Esophagus muscularis mucosa (tissue), 4 donors: ENCODE measurements around the gene LTA. TPM values are rescaled to one million over a fixed set of nuclear protein-coding genes. Genes with fewer than 3 reads are reported as not detected.

Experiments
- DNase-seq: peaks from one replicate; pipeline ENCODE4 v3.0.0-alpha.2; 2017; ENCODE audit errors: extremely low spot score
- H3K27ac ChIP-seq, 4 donors: fragments of 200-600 bp; sonication (generic); replicated peaks in 1 of 4; 1 replicate in 3 of 4; 2 replicates in 1 of 4; pipeline ENCODE4 v1.5.1; 2016 to 2019; ENCODE audit warnings: mild to moderate bottlenecking in 1 of 4
- H3K27me3 ChIP-seq, 4 donors: fragments of 200-600 bp; sonication (generic); one replicate each; pipeline versions ENCODE4 v1.5.1 to v1.6.0; 2016 to 2019
- H3K36me3 ChIP-seq, 4 donors: fragments of 200-600 bp; sonication (generic); one replicate each; pipeline ENCODE4 v1.5.1; 2016 to 2019
- H3K4me1 ChIP-seq, 4 donors: fragments of 200-600 bp; sonication (generic); one replicate each; pipeline ENCODE4 v1.5.1; 2016 to 2019
- H3K4me3 ChIP-seq, 4 donors: fragments of 200-600 bp; sonication (generic); 1 replicate in 2 of 4; 2 replicates in 2 of 4; pipeline ENCODE4 v1.5.1; 2016 to 2019; ENCODE audit warnings: mild to moderate bottlenecking in 4 of 4, moderate library complexity in 1 of 4
- H3K9me3 ChIP-seq, 4 donors: fragments of 200-600 bp; sonication (generic); 1 replicate in 3 of 4; 2 replicates in 1 of 4; pipeline ENCODE4 v1.5.1; 2016 to 2019
- CTCF ChIP-seq, 3 experiments: fragments of 200-600 bp in 2 of 3; fragments of 450-650 bp in 1 of 3; sonication (generic) in 2 of 3; IDR thresholded peaks; one replicate each; pipeline ENCODE4 v1.5.1; 2017 to 2019; ENCODE audit warnings: antibody characterized with exemption in 3 of 3, mild to moderate bottlenecking in 2 of 3, moderate library complexity in 1 of 3
- EP300 ChIP-seq: sonication (generic); formaldehyde crosslinking; IDR thresholded peaks from one replicate; pipeline ENCODE4 v1.6.1; 2017; ENCODE audit warnings: antibody characterized with exemption
- POLR2A ChIP-seq: fragments of 450-650 bp; IDR thresholded peaks from one replicate; pipeline ENCODE4 v1.6.1; 2017; ENCODE audit warnings: antibody characterized with exemption, moderate library complexity, mild to moderate bottlenecking, low read depth
- POLR2AphosphoS5 ChIP-seq, 2 donors: sonication (generic); formaldehyde crosslinking; IDR thresholded peaks; one replicate each; pipeline ENCODE4 v1.6.1; 2017; ENCODE audit warnings: antibody characterized with exemption in 2 of 2
- WGBS: methylation state at CpG from one replicate; pipeline ENCODE4 v1.1.5; 2018; 5-methylcytosine and 5-hydroxymethylcytosine counted together
- intact Hi-C: fragments of 100-400 bp; cut with DNase I; formaldehyde crosslinking; loops from one replicate; pipeline ENCODE4 v1.15.1; 2023
- total RNA-seq, 4 donors: library from RNA; depleted of rRNA; stranded (reverse); fragments of >200 nt; gene quantifications; one replicate each; pipeline versions ENCODE4 v1.1.0 to v1.2.1, GENCODE V29; 2016

LTA gene
- total RNA-seq, 4 donors from 2014 or later = not detected

GRCh38 chr6:31531771-31532643 is 40.1 kb upstream of the LTA start:
- intact Hi-C loops = no loop called here
- TF ChIP-seq POLR2AphosphoS5 (IDR thresholded peaks at IDR 0.05) (no peak), EP300 (no peak), POLR2A (no peak), CTCF (IDR thresholded peaks at IDR 0.05) (no peak)
- 67% methylated on average over 9 of the region's 9 CpGs for WGBS
- Histone ChIP-seq H3K4me3 (no peak overlapping the region), H3K36me3 (peaks cover 63 to 78% (median 77%) of the 10 kb centered on the region in 4 donors), H3K9me3 (no peaks in the 10 kb centered on the region), H3K27me3 (no peaks in the 10 kb centered on the region), H3K4me1 (peaks cover 0 to 11% (median 5%) of the 10 kb centered on the region in 4 donors), H3K27ac (peak overlapping the region in 1 of 4 donors; percentile 2)
- DNase-seq = no peak

GRCh38 chr6:31532644-31533454 is 39.2 kb upstream of the LTA start:
- H3K27ac ChIP-seq = peak overlapping the region in 1 of 4 donors; percentile 2
- H3K9me3 ChIP-seq = no peaks in the 10 kb centered on the region
- H3K36me3 ChIP-seq = peaks cover 70 to 87% (median 86%) of the 10 kb centered on the region in 4 donors
- intact Hi-C loops = no loop called here
- WGBS = 57% methylated on average over 9 of the region's 9 CpGs
- H3K4me3 ChIP-seq = no peak overlapping the region
- no peak for DNase-seq
- H3K27me3 ChIP-seq = no peaks in the 10 kb centered on the region
- TF ChIP-seq EP300 = no peak
- no peak for TF ChIP-seq POLR2A
- no peak for TF ChIP-seq CTCF (IDR thresholded peaks at IDR 0.05)
- no peak for TF ChIP-seq POLR2AphosphoS5 (IDR thresholded peaks at IDR 0.05)
- peaks cover 0 to 19% (median 14%) of the 10 kb centered on the region in 4 donors for H3K4me1 ChIP-seq

GRCh38 chr6:31533455-31533841 is 38.6 kb upstream of the LTA start:
- Histone ChIP-seq H3K36me3 (peaks cover 70 to 93% (median 92%) of the 10 kb centered on the region in 4 donors), H3K4me1 (peaks cover 5 to 25% (median 20%) of the 10 kb centered on the region in 4 donors), H3K27ac (no peak overlapping the region), H3K27me3 (no peaks in the 10 kb centered on the region), H3K4me3 (no peak overlapping the region), H3K9me3 (no peaks in the 10 kb centered on the region)
- WGBS = 87% methylated on average over 1 of the region's 1 CpG
- no peak for DNase-seq
- intact Hi-C loops = no loop called here
- TF ChIP-seq CTCF (IDR thresholded peaks at IDR 0.05) = no peak
- TF ChIP-seq EP300 = no peak
- no peak for TF ChIP-seq POLR2A
- no peak for TF ChIP-seq POLR2AphosphoS5 (IDR thresholded peaks at IDR 0.05)

GRCh38 chr6:31534011-31534410 is 38.1 kb upstream of the LTA start:
- Histone ChIP-seq H3K36me3 (peaks cover 74 to 99% (median 97%) of the 10 kb centered on the region in 4 donors), H3K27ac (no peak overlapping the region), H3K4me3 (no peak overlapping the region), H3K27me3 (no peaks in the 10 kb centered on the region), H3K9me3 (no peaks in the 10 kb centered on the region), H3K4me1 (peaks cover 10 to 31% (median 25%) of the 10 kb centered on the region in 4 donors)
- WGBS = 73% methylated on average over 6 of the region's 6 CpGs
- intact Hi-C loops = no loop called here
- no peak for DNase-seq
- TF ChIP-seq EP300 = no peak
- TF ChIP-seq POLR2A = no peak
- TF ChIP-seq POLR2AphosphoS5 (IDR thresholded peaks at IDR 0.05) = no peak
